Natural killer cell (primary cell): Measurements from ENCODE around the gene RRN3. TPM values are rescaled to one million over a fixed set of nuclear protein-coding genes. Genes with fewer than 3 reads are reported as not detected.

ENCODE experiments used
- ATAC-seq, 3 donors: fragments of 150-1000 bp in 2 of 3; fragments of 200-7000 bp in 1 of 3; cut with Tn5 transposase; 1 replicate in 1 of 3; 2 replicates in 2 of 3; pipeline ENCODE4 v1.10.0; 2021; ENCODE audit warnings: mild to moderate bottlenecking in 2 of 3, moderate library complexity in 2 of 3
- DNase-seq, 2 donors: peaks; one replicate each; pipeline versions ENCODE4 v3.0.0 to v3.0.0-alpha.2; 2013 to 2021; ENCODE audit warnings: mixed read lengths in 1 of 2
- H3K27ac ChIP-seq: one replicate; pipeline ENCODE4 v1.5.1; 2013; ENCODE audit warnings: mild to moderate bottlenecking, low read length
- H3K27me3 ChIP-seq: one replicate; pipeline ENCODE4 v1.6.1; 2013; ENCODE audit warnings: low read length; ENCODE audit not compliant: control insufficient read depth, insufficient read depth
- H3K36me3 ChIP-seq: one replicate; pipeline ENCODE4 v1.6.1; 2013; ENCODE audit warnings: low read length; ENCODE audit not compliant: control insufficient read depth, insufficient read depth
- H3K4me1 ChIP-seq: one replicate; pipeline ENCODE4 v1.6.1; 2013; ENCODE audit warnings: low read length; ENCODE audit not compliant: control insufficient read depth, insufficient read depth
- H3K4me3 ChIP-seq: one replicate; pipeline ENCODE4 v1.5.1; 2013; ENCODE audit warnings: low read length
- H3K9me3 ChIP-seq: one replicate; pipeline ENCODE4 v1.6.1; 2013; ENCODE audit warnings: low read length; ENCODE audit not compliant: control insufficient read depth, insufficient read depth
- H3K27ac Mint-ChIP-seq, 2 donors: one replicate each; pipeline ENCODE4 v1.8.0; 2022; ENCODE audit warnings: mild to moderate bottlenecking in 2 of 2, mixed read lengths in 2 of 2, moderate library complexity in 1 of 2
- H3K27me3 Mint-ChIP-seq, 2 donors: one replicate each; pipeline ENCODE4 v1.8.0; 2022; ENCODE audit warnings: low read depth in 2 of 2, mixed read lengths in 2 of 2
- H3K36me3 Mint-ChIP-seq: one replicate; pipeline ENCODE4 v1.8.0; 2022; ENCODE audit warnings: mixed read lengths
- H3K4me1 Mint-ChIP-seq, 2 donors: one replicate each; pipeline ENCODE4 v1.8.0; 2022; ENCODE audit warnings: mixed read lengths in 2 of 2
- H3K4me3 Mint-ChIP-seq: one replicate; pipeline ENCODE4 v1.8.0; 2022; ENCODE audit warnings: mild to moderate bottlenecking, moderate library complexity, mixed read lengths
- H3K9me3 Mint-ChIP-seq, 2 donors: one replicate each; pipeline ENCODE4 v1.8.0; 2022; ENCODE audit warnings: mixed read lengths in 2 of 2
- CTCF ChIP-seq: fragments of 200-600 bp; IDR thresholded peaks from one replicate; pipeline ENCODE4 v1.8.0; 2022; ENCODE audit warnings: antibody characterized with exemption
- WGBS: methylation state at CpG from one replicate; pipeline ENCODE4 v1.1.7; 2013; ENCODE audit warnings: missing lambda C conversion rate; ENCODE audit not compliant: insufficient coverage; 5-methylcytosine and 5-hydroxymethylcytosine counted together
- intact Hi-C: fragments of 100-400 bp; cut with micrococcal nuclease; formaldehyde crosslinking; loops from one replicate; pipeline ENCODE4 v1.14.2; 2022
- total RNA-seq, 4 donors: library from RNA; stranded (reverse); fragments of 120-200 nt in 1 of 4; gene quantifications; one replicate each; pipeline versions ENCODE4 v1.2.3 to v1.2.4, GENCODE V29; 2013 to 2022

RRN3 gene
- total RNA-seq, 3 donors from 2014 or later (not counting 1 experiment from before 2014, with no cell fraction given) = 40.8 to 45.3 (median 43.4) TPM

GRCh38 chr16:15055141-15056053, 38.7 kb downstream of the RRN3 start:
- peak; percentile 33 for TF ChIP-seq CTCF
- H3K27me3 ChIP-seq = no peaks in the 10 kb centered on the region
- H3K27ac ChIP-seq = peak overlapping the region; percentile 65
- peaks cover 19% of the 10 kb centered on the region for H3K4me1 ChIP-seq
- peaks cover 5% of the 10 kb centered on the region for H3K36me3 ChIP-seq
- 4% methylated on average over 81 of the region's 81 CpGs for WGBS
- peak overlapping the region; percentile 90 for H3K4me3 Mint-ChIP-seq
- no peaks in the 10 kb centered on the region for H3K9me3 ChIP-seq
- peak overlapping the region; percentile 93 for H3K4me3 ChIP-seq
- H3K27ac Mint-ChIP-seq = peak overlapping the region; percentile 28 to 58
- peaks cover 16 to 20% of the 10 kb centered on the region in 2 donors for H3K4me1 Mint-ChIP-seq
- peaks cover 5% of the 10 kb centered on the region for H3K36me3 Mint-ChIP-seq
- no peaks in the 10 kb centered on the region for H3K27me3 Mint-ChIP-seq
- intact Hi-C loops = no loop called here
- ATAC-seq (peak; percentile 68 to 86 (median 74)), DNase-seq (peak in 1 of 2 donors; percentile 85)
- no peaks in the 10 kb centered on the region for H3K9me3 Mint-ChIP-seq

- no peak for ATAC-seq
- Mint-ChIP-seq H3K27ac (peak overlapping the region; percentile 28 to 58), H3K36me3 (no peaks in the 10 kb centered on the region), H3K9me3 (no peaks in the 10 kb centered on the region), H3K4me1 (peaks cover 16 to 20% of the 10 kb centered on the region in 2 donors), H3K27me3 (no peaks in the 10 kb centered on the region), H3K4me3 (peak overlapping the region; percentile 90)
- H3K4me3 ChIP-seq = peak overlapping the region; percentile 93
- no peak for TF ChIP-seq CTCF
- no peak overlapping the region for H3K27ac ChIP-seq
- H3K4me1 ChIP-seq = peaks cover 19% of the 10 kb centered on the region
- 92% methylated on average over 18 of the region's 19 CpGs for WGBS
- no peaks in the 10 kb centered on the region for H3K9me3 ChIP-seq
- intact Hi-C loops = no loop called here
- peaks cover 3% of the 10 kb centered on the region for H3K36me3 ChIP-seq
- no peak for DNase-seq
- no peaks in the 10 kb centered on the region for H3K27me3 ChIP-seq
Observed at GRCh38 chr16:15054357-15055140, 39.5 kb downstream of the RRN3 start.

GRCh38 chr16:15053904-15054303, 40.2 kb downstream of the RRN3 start:
- Histone ChIP-seq H3K4me1 (peaks cover 19% of the 10 kb centered on the region), H3K36me3 (no peaks in the 10 kb centered on the region), H3K4me3 (no peak overlapping the region), H3K9me3 (no peaks in the 10 kb centered on the region), H3K27me3 (no peaks in the 10 kb centered on the region), H3K27ac (no peak overlapping the region)
- Mint-ChIP-seq H3K27me3 (no peaks in the 10 kb centered on the region), H3K4me1 (peaks cover 16 to 20% of the 10 kb centered on the region in 2 donors), H3K27ac (peak overlapping the region in 1 of 2 donors; percentile 28), H3K9me3 (no peaks in the 10 kb centered on the region), H3K4me3 (peak overlapping the region; percentile 90), H3K36me3 (no peaks in the 10 kb centered on the region)
- ATAC-seq (no peak), DNase-seq (no peak)
- 87% methylated on average over 10 of the region's 10 CpGs for WGBS
- intact Hi-C loops = no loop called here
- no peak for TF ChIP-seq CTCF
